Right forelimb (tissue), 1 donor: ENCODE measurements around the gene XIRP2.
"Not testable (repeated sequence)": the region's sequence is repeated elsewhere in the genome, so short reads cannot be mapped to it uniquely, and the experiment has no call there.

Experiments used
- DNase-seq: peaks from one replicate; pipeline ENCODE4 v3.0.0-alpha.2; 2018

XIRP2 gene

GRCh38 chr2:167212014-167212648 is 323.9 kb downstream of the XIRP2 start:
- DNase-seq, result no peak

DNA sequence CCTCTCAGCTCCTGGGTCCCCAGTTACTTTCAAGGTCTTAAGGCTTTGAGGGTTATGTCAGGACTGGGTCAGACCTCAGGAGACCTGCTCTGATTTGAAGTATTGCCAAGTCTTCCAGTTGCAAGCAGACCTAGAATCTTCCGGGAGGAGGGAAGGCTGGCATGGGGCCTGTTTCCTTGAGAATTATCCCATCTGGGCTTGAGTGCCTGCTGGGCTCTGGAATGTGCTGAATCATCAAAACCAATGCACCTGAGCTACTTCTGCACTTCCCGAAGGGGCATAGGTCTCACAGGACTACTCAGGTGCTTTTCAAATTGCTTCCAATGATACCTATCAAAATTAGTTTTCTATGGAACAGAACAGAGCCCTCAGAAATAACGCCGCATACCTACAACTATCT is 327.3 kb downstream of the XIRP2 start:
- no peak for DNase-seq

GRCh38 chr2:167237478-167237877 is 349.2 kb downstream of the XIRP2 start:
- DNase-seq, result no peak

- DNase-seq, result no peak
Measured at GRCh38 chr2:167240671-167241070, 352.4 kb downstream of the XIRP2 start.

DNA sequence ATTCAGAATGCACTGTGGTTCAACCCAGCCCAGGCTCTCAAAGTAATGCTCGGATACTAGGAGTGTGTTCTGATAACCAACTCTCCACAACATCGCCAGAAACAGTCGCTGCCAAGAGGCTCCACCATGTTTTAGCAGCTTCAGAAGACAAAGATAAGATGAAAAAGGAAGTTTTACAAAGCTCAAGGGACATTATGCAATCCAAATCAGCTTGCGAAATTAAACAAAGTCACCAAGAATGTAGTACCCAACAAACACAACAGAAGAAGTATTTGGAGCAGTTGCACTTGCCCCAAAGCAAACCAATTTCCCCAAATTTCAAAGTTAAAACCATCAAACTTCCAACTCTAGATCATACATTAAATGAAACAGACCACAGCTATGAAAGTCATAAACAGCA is 360.9 kb downstream of the XIRP2 start:
- DNase-seq, result no peak

- DNase-seq, result no peak
Measured at GRCh38 chr2:167253025-167253424, 364.7 kb downstream of the XIRP2 start.

DNA sequence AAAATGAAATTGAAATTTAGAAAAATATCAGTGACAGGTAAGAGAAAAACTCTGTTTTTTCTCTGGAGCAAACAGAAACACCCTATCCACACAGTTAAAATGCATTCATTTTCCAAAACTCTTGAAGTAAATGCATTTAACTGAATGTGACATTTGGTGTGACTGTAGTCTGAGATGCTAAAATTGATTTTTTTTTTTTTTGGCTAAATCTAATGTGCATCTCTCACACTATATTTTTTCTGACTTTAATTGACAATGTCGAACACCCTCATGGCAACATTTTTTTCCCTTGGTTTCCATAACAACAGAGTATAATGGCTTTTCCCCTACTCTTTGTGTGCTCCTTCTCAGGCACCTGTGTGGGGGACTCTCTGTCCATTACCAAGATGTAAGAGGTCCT is 366.4 kb downstream of the XIRP2 start:
- DNase-seq, result no peak

DNA sequence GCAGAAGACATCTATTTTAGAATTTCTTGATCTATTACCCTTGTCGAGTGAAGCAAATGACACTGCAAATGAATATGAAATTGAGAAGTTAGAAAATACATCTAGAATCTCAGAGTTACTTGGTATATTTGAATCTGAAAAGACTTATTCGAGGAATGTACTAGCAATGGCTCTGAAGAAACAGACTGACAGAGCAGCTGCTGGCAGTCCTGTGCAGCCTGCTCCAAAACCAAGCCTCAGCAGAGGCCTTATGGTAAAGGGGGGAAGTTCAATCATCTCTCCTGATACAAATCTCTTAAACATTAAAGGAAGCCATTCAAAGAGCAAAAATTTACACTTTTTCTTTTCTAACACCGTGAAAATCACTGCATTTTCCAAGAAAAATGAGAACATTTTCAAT is 370.4 kb downstream of the XIRP2 start:
- DNase-seq, result no peak

DNA sequence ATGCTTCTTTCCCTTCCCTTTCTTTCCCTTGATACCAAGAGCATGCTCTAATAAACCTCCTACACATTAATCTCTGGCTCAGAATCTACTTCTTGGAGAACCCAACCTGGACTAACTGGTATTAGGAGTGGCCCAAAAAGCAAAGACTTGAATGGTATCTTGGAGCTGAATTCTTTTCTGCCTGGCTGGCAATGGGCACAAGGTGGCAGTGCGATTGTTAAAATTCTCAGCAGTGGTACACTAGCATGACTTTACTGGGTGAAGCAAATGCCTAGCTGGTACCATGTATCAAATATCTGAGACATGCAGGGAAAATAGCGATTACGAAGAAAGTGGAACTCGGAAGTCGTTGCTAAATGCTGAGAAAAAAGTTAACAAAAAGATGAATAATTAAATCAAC is 376.1 kb downstream of the XIRP2 start:
- no peak for DNase-seq

- DNase-seq, result no peak
Measured at GRCh38 chr2:167265004-167265403, 376.7 kb downstream of the XIRP2 start.

DNA sequence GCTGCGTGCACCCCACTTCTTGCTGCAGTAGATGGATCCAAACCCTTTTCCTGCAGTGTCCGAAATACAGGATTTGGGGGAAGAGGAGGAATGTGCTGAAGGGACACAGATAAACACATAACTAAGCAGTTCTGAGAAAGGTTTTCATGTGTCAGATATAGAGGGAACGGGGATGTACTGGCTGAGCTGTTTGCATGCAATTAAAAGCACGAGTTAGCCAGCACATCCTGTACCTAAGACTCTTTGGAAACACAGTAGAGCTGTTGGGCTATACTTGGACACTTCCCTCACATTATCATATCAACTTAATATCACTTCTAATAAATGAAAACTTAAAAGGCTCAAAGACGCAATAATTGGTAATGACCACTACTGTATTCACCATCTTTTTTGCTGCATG is 377.4 kb downstream of the XIRP2 start:
- DNase-seq, result no peak

- DNase-seq, result not testable (repeated sequence)
Measured at GRCh38 chr2:167268245-167268644, 380.0 kb downstream of the XIRP2 start.

DNA sequence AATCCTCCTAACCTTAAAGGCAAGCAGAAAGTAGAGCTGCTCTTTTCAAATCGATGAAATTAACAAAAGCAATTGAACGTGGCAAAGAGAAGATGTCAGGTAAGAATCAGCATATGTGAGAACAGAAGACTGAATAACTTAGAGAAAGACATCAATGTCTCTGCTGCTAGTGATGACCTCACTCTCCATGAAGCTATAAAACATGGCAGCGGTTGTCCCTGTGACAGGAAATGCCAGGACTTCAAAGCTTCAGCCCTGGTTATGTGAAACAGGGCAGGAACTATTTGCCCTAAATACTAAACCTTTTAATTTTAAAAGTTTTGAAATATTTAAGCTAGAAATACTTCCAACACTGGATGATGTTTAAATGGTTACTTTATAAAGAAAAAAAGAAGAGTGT is 383.7 kb downstream of the XIRP2 start:
- DNase-seq, result no peak

GRCh38 chr2:167275046-167275445 is 386.8 kb downstream of the XIRP2 start:
- no peak for DNase-seq

DNA sequence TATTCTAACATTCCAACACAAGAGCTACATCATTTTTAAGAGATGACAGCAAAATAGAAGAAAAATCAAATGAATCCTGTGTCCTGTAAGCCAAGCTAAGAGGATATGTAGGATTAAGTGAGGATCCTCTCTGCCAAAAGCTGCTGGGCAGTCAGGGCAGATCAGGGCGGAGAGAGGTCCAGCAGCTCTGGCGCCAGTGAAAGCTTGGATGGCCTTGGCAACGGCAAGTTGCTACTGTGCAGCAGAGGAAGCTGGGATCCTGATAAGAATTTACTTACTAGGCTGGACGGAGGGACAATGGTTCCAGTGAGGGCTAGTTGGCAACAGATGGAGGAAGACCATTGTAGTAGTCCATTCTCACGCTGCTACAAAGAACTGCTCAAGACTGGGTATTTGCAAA is 391.5 kb downstream of the XIRP2 start:
- no peak for DNase-seq

DNA sequence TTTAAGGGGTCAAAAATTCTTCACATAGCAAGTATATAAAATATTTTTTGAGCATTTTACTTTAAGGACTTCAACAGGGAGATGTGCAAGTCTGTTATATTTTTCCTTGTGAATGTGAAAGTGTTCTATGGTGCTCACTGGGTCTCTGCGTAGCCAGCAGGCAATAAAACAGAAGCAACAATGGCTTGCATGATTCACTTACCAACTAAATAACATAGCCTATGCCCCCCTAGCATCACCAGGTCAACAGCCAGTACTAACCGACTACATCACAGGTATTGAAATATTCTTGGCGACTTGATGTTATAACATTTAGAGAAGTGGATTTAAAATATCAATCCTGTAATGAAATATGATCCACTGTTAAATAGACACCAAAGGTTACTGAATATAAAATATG is 398.9 kb downstream of the XIRP2 start:
- DNase-seq, result no peak

- no peak for DNase-seq
Measured at GRCh38 chr2:167289651-167290410, 401.6 kb downstream of the XIRP2 start.

DNA sequence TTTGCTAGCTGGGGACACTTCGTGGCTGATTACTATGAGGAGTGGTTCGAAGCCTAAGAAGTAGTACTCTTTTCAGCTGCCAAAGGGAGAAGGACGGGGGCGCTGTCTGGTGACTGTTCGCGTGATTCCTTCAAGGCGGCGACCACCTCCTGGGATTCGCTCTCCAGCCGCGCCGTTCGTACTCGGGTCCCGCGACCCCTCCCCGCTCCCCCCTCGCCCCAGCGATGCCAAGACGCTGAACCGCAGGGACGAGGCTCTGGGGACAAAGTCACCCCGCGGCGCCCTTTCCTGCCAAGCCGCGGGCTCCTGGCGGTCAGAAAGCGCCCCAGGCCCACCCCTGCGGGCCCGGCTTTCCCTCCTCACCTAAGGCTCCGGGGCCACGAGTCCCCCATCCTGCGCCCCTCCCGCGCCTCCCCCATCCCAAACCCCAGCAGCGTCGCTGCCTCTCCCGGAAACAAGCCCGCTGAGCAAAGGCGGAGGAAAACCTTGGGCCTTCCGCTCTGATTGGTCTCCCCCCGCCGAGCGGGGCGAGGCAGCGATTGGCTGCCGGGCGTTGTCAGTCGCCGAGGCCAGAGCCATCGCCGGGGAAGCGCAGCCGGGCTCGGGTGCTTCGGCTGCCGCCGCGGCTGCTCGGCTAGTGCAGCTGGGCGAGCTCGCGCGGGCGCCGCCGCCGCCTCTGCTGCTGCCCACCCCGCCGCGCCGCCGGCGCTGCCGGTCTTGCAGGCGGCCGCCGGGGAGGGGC is 404.3 kb downstream of the XIRP2 start, which contains the start of gene B3GALT1:
TSS of gene B3GALT1 (plus strand) at position 572 of the 742 bp plus-strand sequence.
- peak; percentile 92 for DNase-seq

DNA sequence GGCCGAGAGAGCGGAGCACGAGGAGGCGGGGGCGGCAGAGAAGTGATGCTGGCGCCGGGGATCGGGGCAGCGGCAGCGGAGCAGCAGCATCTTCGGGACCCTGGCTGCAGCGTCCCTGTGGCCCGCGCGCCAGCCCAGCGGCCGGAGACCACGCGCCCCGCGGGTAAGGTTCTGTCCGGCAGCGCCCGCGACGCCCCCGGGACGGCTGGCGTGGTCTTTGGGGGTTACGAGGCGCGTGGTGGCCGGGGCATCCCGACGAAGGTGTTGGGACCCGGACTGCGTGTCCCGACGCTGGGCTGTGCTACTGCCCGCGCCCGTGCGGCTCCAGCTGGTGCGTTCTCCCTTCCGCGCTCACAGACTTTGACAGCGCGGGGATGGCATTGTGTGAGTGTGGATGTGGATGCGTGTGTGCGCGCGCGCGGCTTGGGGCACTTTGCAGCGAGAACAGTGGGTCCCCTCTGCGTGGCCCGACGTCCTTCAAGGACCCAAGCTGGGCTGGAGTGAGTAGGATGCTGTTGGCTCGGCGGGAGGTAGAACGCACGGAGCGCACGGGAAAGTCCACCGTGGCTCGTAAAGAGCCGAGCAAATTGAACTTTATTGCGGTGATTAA is 405.0 kb downstream of the XIRP2 start:
- DNase-seq, result no peak

DNA sequence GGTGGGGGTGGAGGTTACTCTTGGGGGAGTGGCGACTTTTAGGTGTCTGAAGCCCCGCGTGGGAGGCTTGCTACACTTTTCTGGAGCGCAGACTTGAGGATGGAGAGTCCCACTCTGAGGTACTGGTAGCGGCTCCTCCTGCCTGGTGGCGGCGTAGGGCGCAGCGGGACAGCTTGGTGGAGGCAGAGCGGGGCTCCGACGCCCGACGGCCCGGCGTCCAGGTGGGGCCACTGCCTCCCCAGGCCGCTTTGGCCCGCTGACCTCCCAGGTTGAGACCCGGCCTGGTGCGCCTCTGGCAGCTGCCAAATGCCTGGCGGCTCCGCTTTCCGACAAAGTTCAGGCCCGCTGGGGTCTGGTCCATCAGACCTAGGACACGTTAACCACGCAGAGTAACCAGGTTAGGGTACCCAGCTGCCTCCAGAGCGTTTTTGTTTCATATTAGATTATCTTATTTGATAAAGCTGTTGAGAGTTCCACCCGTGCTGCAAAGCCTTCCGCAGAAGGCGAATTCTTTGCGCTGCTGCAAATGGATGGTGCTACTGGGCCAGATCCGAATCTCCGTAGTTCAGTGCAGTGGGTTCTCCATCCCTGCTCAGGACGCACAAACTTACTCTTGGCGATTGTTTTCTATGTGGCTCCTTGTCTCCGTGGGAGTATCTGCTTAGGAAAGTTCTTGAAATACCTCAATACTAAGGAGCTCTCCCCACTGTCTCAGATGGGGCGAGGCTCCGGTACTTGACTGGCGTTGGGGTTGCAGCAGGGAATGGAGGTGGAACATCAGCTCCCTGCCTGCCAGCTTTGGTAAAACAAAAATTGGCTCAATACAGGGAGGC is 405.9 kb downstream of the XIRP2 start:
- DNase-seq, result peak; percentile 54

GRCh38 chr2:167294776-167295140 is 406.5 kb downstream of the XIRP2 start:
- DNase-seq, result no peak

GRCh38 chr2:167297292-167297691 is 409.0 kb downstream of the XIRP2 start:
- no peak for DNase-seq

DNA sequence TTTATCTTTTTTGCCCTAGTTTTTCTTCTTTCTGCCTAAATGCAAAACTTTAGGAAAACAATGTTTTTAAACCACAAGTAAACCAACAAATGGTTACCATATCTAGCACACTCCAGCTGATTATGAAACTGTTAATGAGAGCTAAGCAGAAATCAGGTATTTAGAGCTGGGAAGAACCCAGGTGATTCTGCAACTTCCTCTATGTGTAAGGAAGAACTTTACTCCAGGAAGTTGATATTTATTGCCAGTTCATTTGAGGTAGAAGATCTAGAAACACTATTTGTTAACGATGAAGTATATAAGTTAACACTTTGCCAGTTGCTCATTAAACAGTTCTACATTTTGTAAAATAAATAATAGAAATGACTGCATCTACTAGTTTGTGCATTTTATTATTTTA is 409.7 kb downstream of the XIRP2 start:
- DNase-seq, result no peak
